ENCODE measurements around the gene ACOT7.

Gene ACOT7

DNA sequence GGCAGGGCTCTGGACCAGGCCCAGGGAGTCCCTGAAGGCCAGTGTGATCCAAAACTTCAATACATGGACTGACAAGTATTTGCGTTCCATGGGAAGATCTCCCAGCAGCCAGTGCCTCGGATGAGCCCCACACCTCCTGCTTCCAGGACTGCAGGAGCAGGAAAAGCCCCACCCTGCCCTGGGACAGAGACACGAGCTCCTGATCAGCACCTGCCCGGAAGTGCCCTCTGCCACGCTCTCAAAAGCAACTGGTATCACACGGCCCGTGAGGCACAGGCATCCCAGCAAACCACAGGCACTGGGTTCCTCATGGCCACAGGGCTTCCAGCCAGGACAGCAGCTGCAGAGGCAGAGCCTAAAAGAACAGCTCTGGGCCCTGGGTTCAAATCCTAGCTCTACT lies 48.6 kb downstream of the ACOT7 start:
- H3K9me3 ChIP-seq (ENCODE audit: low read length): no peaks in the 10 kb centered on the region
- no peak overlapping the region for H3K4me3 ChIP-seq (ENCODE audit: low read depth, low read length, poor library complexity, severe bottlenecking)
- H3K9ac ChIP-seq (ENCODE audit: low read length): no peak overlapping the region
- no peaks in the 10 kb centered on the region for H3K27me3 ChIP-seq (ENCODE audit: insufficient read depth, low read length)
- no peaks in the 10 kb centered on the region for H3K79me2 ChIP-seq (ENCODE audit: insufficient read depth, low read length)
- H3F3A ChIP-seq (ENCODE audit: insufficient read depth, low read length): no peaks in the 10 kb centered on the region
- H3K4me1 ChIP-seq (ENCODE audit: insufficient read depth, low read length, severe bottlenecking): peaks cover 8% of the 10 kb centered on the region
- no peaks in the 10 kb centered on the region for H4K20me1 ChIP-seq (ENCODE audit: insufficient read depth, low read length)
- H3K4me2 ChIP-seq (ENCODE audit: low read length): no peak overlapping the region
- no peaks in the 10 kb centered on the region for H3K36me3 ChIP-seq (ENCODE audit: insufficient read depth, low read length)
- no peaks in the 10 kb centered on the region for H3K9me2 ChIP-seq (ENCODE audit: low read depth, low read length)
- TF ChIP-seq, protein P1, sequence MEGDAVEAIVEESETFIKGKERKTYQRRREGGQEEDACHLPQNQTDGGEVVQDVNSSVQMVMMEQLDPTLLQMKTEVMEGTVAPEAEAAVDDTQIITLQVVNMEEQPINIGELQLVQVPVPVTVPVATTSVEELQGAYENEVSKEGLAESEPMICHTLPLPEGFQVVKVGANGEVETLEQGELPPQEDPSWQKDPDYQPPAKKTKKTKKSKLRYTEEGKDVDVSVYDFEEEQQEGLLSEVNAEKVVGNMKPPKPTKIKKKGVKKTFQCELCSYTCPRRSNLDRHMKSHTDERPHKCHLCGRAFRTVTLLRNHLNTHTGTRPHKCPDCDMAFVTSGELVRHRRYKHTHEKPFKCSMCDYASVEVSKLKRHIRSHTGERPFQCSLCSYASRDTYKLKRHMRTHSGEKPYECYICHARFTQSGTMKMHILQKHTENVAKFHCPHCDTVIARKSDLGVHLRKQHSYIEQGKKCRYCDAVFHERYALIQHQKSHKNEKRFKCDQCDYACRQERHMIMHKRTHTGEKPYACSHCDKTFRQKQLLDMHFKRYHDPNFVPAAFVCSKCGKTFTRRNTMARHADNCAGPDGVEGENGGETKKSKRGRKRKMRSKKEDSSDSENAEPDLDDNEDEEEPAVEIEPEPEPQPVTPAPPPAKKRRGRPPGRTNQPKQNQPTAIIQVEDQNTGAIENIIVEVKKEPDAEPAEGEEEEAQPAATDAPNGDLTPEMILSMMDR (IDR thresholded peaks at IDR 0.05; ENCODE audit: low read length): no peak
- TF ChIP-seq EZH2 (IDR thresholded peaks at IDR 0.05; ENCODE audit: borderline replicate concordance, low read length): no peak
- H2AFZ ChIP-seq (ENCODE audit: low read length): no peak overlapping the region
- no peak overlapping the region for H3K27ac ChIP-seq (ENCODE audit: low read depth, low read length, poor library complexity, severe bottlenecking)

DNA sequence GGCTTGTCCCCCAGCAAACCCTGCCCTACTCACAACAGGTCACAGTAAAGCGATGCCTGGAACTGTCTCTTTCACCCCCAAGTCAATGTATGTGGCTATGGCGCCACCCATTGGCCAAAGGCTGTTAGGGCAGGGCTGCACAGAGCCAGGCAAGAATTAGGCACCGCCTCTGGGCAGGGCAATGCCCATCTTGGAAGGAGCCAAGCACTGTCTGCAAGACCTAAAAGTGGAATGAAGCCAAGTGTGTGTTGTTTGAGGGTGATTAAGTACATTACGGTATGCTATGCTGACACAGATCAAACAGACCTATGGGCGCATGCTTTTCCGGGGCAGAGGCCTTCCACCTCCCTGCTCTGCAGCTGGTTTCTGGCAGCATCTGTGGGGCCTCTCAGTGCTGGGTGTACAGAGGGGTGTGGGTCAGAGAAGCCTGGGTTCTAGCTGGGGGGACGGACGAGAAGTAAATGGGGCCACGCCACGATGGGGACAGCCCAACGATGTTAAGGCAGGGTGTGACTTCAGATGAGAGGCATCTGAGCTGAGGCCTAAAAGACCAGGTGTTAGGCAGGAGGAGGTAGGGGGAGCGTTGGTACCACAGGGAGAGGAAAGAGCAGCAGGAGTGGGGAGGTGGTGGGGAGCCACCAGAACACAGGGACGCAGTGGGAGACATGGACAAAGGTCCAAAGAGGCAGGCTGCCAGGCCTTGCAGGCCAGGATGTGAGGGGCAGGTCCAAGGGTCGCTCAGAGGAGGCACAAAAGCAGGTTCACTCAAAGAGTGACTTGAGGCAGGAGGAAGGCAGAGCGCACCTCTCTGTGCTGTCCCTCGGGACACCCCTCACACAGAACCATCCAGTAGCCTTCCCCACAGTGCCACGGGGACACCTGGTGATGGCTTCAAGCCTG lies 49.8 kb downstream of the ACOT7 start:
- Histone ChIP-seq H3K36me3 (ENCODE audit: insufficient read depth, low read length) (no peaks in the 10 kb centered on the region), H3K27ac (ENCODE audit: low read depth, low read length, poor library complexity, severe bottlenecking) (no peak overlapping the region), H3K4me3 (ENCODE audit: low read depth, low read length, poor library complexity, severe bottlenecking) (no peak overlapping the region), H3K9me2 (ENCODE audit: low read depth, low read length) (no peaks in the 10 kb centered on the region), H3K4me1 (ENCODE audit: insufficient read depth, low read length, severe bottlenecking) (peaks cover 8% of the 10 kb centered on the region), H3K9me3 (ENCODE audit: low read length) (no peaks in the 10 kb centered on the region), H3F3A (ENCODE audit: insufficient read depth, low read length) (no peaks in the 10 kb centered on the region), H2AFZ (ENCODE audit: low read length) (no peak overlapping the region), H3K9ac (ENCODE audit: low read length) (no peak overlapping the region), H4K20me1 (ENCODE audit: insufficient read depth, low read length) (no peaks in the 10 kb centered on the region), H3K4me2 (ENCODE audit: low read length) (no peak overlapping the region), H3K79me2 (ENCODE audit: insufficient read depth, low read length) (no peaks in the 10 kb centered on the region), H3K27me3 (ENCODE audit: insufficient read depth, low read length) (no peaks in the 10 kb centered on the region)
- TF ChIP-seq, protein P1 (IDR thresholded peaks at IDR 0.05; ENCODE audit: low read length): peak; percentile 98
- no peak for TF ChIP-seq EZH2 (IDR thresholded peaks at IDR 0.05; ENCODE audit: borderline replicate concordance, low read length)

DNA sequence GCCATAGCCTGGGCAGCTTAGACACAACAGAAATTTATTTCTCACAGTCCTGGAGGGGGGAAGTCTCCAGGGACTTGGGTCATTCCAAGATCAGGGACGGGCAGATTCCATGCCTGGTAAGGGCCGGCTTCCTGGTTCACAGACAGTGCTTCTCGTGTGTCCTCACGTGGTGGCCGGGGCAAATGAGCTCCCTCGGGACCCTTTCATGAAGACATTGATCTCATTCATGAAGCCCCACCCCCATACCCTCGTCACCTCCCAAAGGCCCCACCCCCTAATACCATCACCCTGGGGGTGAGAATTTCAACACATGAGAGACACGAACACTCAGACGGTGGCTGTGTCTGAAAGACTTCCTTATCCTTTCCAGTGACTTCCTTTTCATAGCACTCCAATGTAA lies 51.5 kb downstream of the ACOT7 start:
- Histone ChIP-seq H2AFZ (ENCODE audit: low read length) (no peak overlapping the region), H3K27ac (ENCODE audit: low read depth, low read length, poor library complexity, severe bottlenecking) (no peak overlapping the region), H4K20me1 (ENCODE audit: insufficient read depth, low read length) (no peaks in the 10 kb centered on the region), H3F3A (ENCODE audit: insufficient read depth, low read length) (no peaks in the 10 kb centered on the region), H3K9me3 (ENCODE audit: low read length) (no peaks in the 10 kb centered on the region), H3K9ac (ENCODE audit: low read length) (no peak overlapping the region), H3K4me2 (ENCODE audit: low read length) (no peak overlapping the region), H3K9me2 (ENCODE audit: low read depth, low read length) (no peaks in the 10 kb centered on the region), H3K79me2 (ENCODE audit: insufficient read depth, low read length) (no peaks in the 10 kb centered on the region), H3K36me3 (ENCODE audit: insufficient read depth, low read length) (no peaks in the 10 kb centered on the region), H3K4me3 (ENCODE audit: low read depth, low read length, poor library complexity, severe bottlenecking) (no peak overlapping the region), H3K4me1 (ENCODE audit: insufficient read depth, low read length, severe bottlenecking) (no peaks in the 10 kb centered on the region), H3K27me3 (ENCODE audit: insufficient read depth, low read length) (no peaks in the 10 kb centered on the region)
- TF ChIP-seq, protein P1 (IDR thresholded peaks at IDR 0.05; ENCODE audit: low read length): no peak
- no peak for TF ChIP-seq EZH2 (IDR thresholded peaks at IDR 0.05; ENCODE audit: borderline replicate concordance, low read length)
